ENCODE data around the gene NSMCE1. TPM values are rescaled to one million over a fixed set of nuclear protein-coding genes. Genes with fewer than 3 reads are reported as not detected.

The NSMCE1 gene
- total and polyA plus RNA-seq, 7 experiments from 2014 or later, result 45.5 to 220 (median 71.7) TPM

GRCh38 chr16:27234603-27235002 is 34.0 kb downstream of the NSMCE1 start:
- Histone ChIP-seq H3K9me3 (ENCODE audit: control insufficient read depth in 2 of 3, low read length in 3 of 3) (no peaks in the 10 kb centered on the region), H3K4me3 (ENCODE audit: low read length) (peak overlapping the region; percentile 29), H3K27me3 (ENCODE audit: control insufficient read depth in 2 of 2, insufficient read depth in 2 of 2, low read length in 2 of 2) (no peaks in the 10 kb centered on the region), H3K36me3 (ENCODE audit: control insufficient read depth in 2 of 3, insufficient read depth in 3 of 3, low read length in 3 of 3) (no peaks in the 10 kb centered on the region), H3K27ac (ENCODE audit: low read depth, low read length) (peak overlapping the region; percentile 97), H3K4me1 (ENCODE audit: control insufficient read depth in 2 of 2, insufficient read depth in 2 of 2, low read length in 2 of 2) (peaks cover 88 to 91% of the 10 kb centered on the region in 2 donors)
- Mint-ChIP-seq H3K4me1 (peaks cover 67 to 98% (median 86%) of the 10 kb centered on the region in 7 donors), H3K9me3 (peaks cover 0 to 3% (median 0%) of the 10 kb centered on the region in 11 donors), H3K36me3 (peaks cover 0 to 23% (median 0%) of the 10 kb centered on the region in 5 donors), H3K27me3 (no peaks in the 10 kb centered on the region), H3K27ac (peak overlapping the region; percentile 91 to 100 (median 99)), H3K4me3 (peak overlapping the region; percentile 77 to 88 (median 84))
- ChIA-PET POLR2A (interaction anchor here (0.8 to 16.3 kb wide), 34 partner anchors 8 to 228 kb away, joined by 3 to 196 read pairs (median 6); partner anchors contain the start of genes IL21R, KDM8 and NSMCE1), CTCF (interaction anchor here (0.5 to 9.5 kb wide), 27 partner anchors 9 to 222 kb away, joined by 3 to 107 read pairs (median 5); partner anchors contain the start of genes KDM8 and NSMCE1)
- intact Hi-C loops (cut with micrococcal nuclease), result loop anchor here (1.0 to 5.0 kb wide), 20 partner anchors 20 to 1613 kb away; partner anchors contain the start of genes IL21R (in 2 of the 2), KDM8 (in 2 of the 2), NSMCE1 (in 2 of the 2) and TUFM (in 1 of the 2)
- ATAC-seq (no peak), DNase-seq (peak in 1 of 9 donors; percentile 39)

GRCh38 chr16:27234171-27234570 is 34.4 kb downstream of the NSMCE1 start:
- Mint-ChIP-seq H3K36me3 (peaks cover 0 to 25% (median 0%) of the 10 kb centered on the region in 5 donors), H3K4me1 (peaks cover 67 to 98% (median 88%) of the 10 kb centered on the region in 7 donors), H3K27ac (peak overlapping the region; percentile 91 to 100 (median 98)), H3K27me3 (no peaks in the 10 kb centered on the region), H3K4me3 (peak overlapping the region in 9 of 10 donors; percentile 21 to 88 (median 84)), H3K9me3 (peaks cover 0 to 2% (median 0%) of the 10 kb centered on the region in 11 donors)
- H3K27me3 ChIP-seq (ENCODE audit: control insufficient read depth in 2 of 2, insufficient read depth in 2 of 2, low read length in 2 of 2), result no peaks in the 10 kb centered on the region
- no peaks in the 10 kb centered on the region for H3K9me3 ChIP-seq (ENCODE audit: control insufficient read depth in 2 of 3, low read length in 3 of 3)
- H3K27ac ChIP-seq (ENCODE audit: low read depth, low read length), result peak overlapping the region; percentile 97
- intact Hi-C loops (cut with micrococcal nuclease), result loop anchor here (2.0 kb wide), 3 partner anchors 55 to 169 kb away; partner anchors contain the start of gene IL21R (in 1 of the 2)
- peaks cover 91 to 92% of the 10 kb centered on the region in 2 donors for H3K4me1 ChIP-seq (ENCODE audit: control insufficient read depth in 2 of 2, insufficient read depth in 2 of 2, low read length in 2 of 2)
- peak overlapping the region; percentile 29 for H3K4me3 ChIP-seq (ENCODE audit: low read length)
- ATAC-seq (no peak), DNase-seq (no peak)
- POLR2A ChIA-PET, result interaction anchor here (0.8 to 16.3 kb wide), 25 partner anchors 7 to 229 kb away, joined by 3 to 196 read pairs (median 6); partner anchors contain the start of genes IL21R, KDM8 and NSMCE1
- CTCF ChIA-PET, result interaction anchor here (0.5 to 9.5 kb wide), 24 partner anchors 9 to 222 kb away, joined by 3 to 107 read pairs (median 6); partner anchors contain the start of genes KDM8 and NSMCE1
- no peaks in the 10 kb centered on the region for H3K36me3 ChIP-seq (ENCODE audit: control insufficient read depth in 2 of 3, insufficient read depth in 3 of 3, low read length in 3 of 3)

GRCh38 chr16:27233731-27234130 is 34.8 kb downstream of the NSMCE1 start:
- POLR2A ChIA-PET, result interaction anchor here (0.5 to 16.3 kb wide), 18 partner anchors 9 to 229 kb away, joined by 3 to 196 read pairs (median 16); partner anchors contain the start of genes IL21R, KDM8 and NSMCE1
- Histone ChIP-seq H3K4me1 (ENCODE audit: control insufficient read depth in 2 of 2, insufficient read depth in 2 of 2, low read length in 2 of 2) (peaks cover 91 to 96% of the 10 kb centered on the region in 2 donors), H3K4me3 (ENCODE audit: low read length) (peak overlapping the region; percentile 29), H3K9me3 (ENCODE audit: control insufficient read depth in 2 of 3, low read length in 3 of 3) (no peaks in the 10 kb centered on the region), H3K27ac (ENCODE audit: low read depth, low read length) (peak overlapping the region; percentile 97), H3K36me3 (ENCODE audit: control insufficient read depth in 2 of 3, insufficient read depth in 3 of 3, low read length in 3 of 3) (no peaks in the 10 kb centered on the region), H3K27me3 (ENCODE audit: control insufficient read depth in 2 of 2, insufficient read depth in 2 of 2, low read length in 2 of 2) (no peaks in the 10 kb centered on the region)
- Mint-ChIP-seq H3K9me3 (peaks cover 0 to 2% (median 0%) of the 10 kb centered on the region in 11 donors), H3K27me3 (no peaks in the 10 kb centered on the region), H3K27ac (peak overlapping the region; percentile 91 to 100 (median 98)), H3K4me3 (peak overlapping the region; percentile 36 to 88 (median 84)), H3K4me1 (peaks cover 67 to 98% (median 88%) of the 10 kb centered on the region in 7 donors), H3K36me3 (peaks cover 0 to 29% (median 0%) of the 10 kb centered on the region in 5 donors)
- intact Hi-C loops (cut with micrococcal nuclease), result loop anchor here (2.0 kb wide), 3 partner anchors 55 to 169 kb away; partner anchors contain the start of gene IL21R (in 1 of the 2)
- CTCF ChIA-PET, result interaction anchor here (0.7 to 9.5 kb wide), 17 partner anchors 8 to 223 kb away, joined by 3 to 107 read pairs (median 9); partner anchors contain the start of genes KDM8 and NSMCE1
- ATAC-seq (no peak), DNase-seq (no peak)

GRCh38 chr16:27232901-27233625 is 35.5 kb downstream of the NSMCE1 start:
- Histone ChIP-seq H3K27me3 (ENCODE audit: control insufficient read depth in 2 of 2, insufficient read depth in 2 of 2, low read length in 2 of 2) (no peaks in the 10 kb centered on the region), H3K27ac (ENCODE audit: low read depth, low read length) (peak overlapping the region; percentile 97), H3K4me3 (ENCODE audit: low read length) (peak overlapping the region; percentile 42), H3K36me3 (ENCODE audit: control insufficient read depth in 2 of 3, insufficient read depth in 3 of 3, low read length in 3 of 3) (no peaks in the 10 kb centered on the region), H3K4me1 (ENCODE audit: control insufficient read depth in 2 of 2, insufficient read depth in 2 of 2, low read length in 2 of 2) (peaks cover 85 to 92% of the 10 kb centered on the region in 2 donors), H3K9me3 (ENCODE audit: control insufficient read depth in 2 of 3, low read length in 3 of 3) (no peaks in the 10 kb centered on the region)
- Mint-ChIP-seq H3K4me3 (peak overlapping the region; percentile 76 to 88 (median 84)), H3K4me1 (peaks cover 62 to 94% (median 82%) of the 10 kb centered on the region in 7 donors), H3K9me3 (peaks cover 0 to 2% (median 0%) of the 10 kb centered on the region in 11 donors), H3K27me3 (no peaks in the 10 kb centered on the region), H3K27ac (peak overlapping the region; percentile 91 to 100 (median 98)), H3K36me3 (peaks cover 0 to 34% (median 0%) of the 10 kb centered on the region in 5 donors)
- CTCF ChIA-PET, result interaction anchor here (0.7 to 9.5 kb wide), 13 partner anchors 8 to 220 kb away, joined by 3 to 107 read pairs (median 9); partner anchors contain the start of gene KDM8
- ATAC-seq (no peak), DNase-seq (peak in 5 of 9 donors; percentile 40 to 63 (median 50))
- intact Hi-C loops (cut with micrococcal nuclease), result loop anchor here in 1 of 2 donors (1.0 kb wide), 1 partner anchor 317 kb away; the partner anchor contains the start of gene KATNIP
- POLR2A ChIA-PET, result interaction anchor here (0.5 to 16.3 kb wide), 17 partner anchors 20 to 230 kb away, joined by 3 to 196 read pairs (median 20); partner anchors contain the start of genes KDM8 and NSMCE1

GRCh38 chr16:27232061-27232900 is 36.3 kb downstream of the NSMCE1 start:
- Histone ChIP-seq H3K36me3 (ENCODE audit: control insufficient read depth in 2 of 3, insufficient read depth in 3 of 3, low read length in 3 of 3) (peaks cover 0 to 1% (median 0%) of the 10 kb centered on the region in 3 experiments), H3K4me1 (ENCODE audit: control insufficient read depth in 2 of 2, insufficient read depth in 2 of 2, low read length in 2 of 2) (peaks cover 77 to 84% of the 10 kb centered on the region in 2 donors), H3K27ac (ENCODE audit: low read depth, low read length) (peak overlapping the region; percentile 97), H3K27me3 (ENCODE audit: control insufficient read depth in 2 of 2, insufficient read depth in 2 of 2, low read length in 2 of 2) (no peaks in the 10 kb centered on the region), H3K9me3 (ENCODE audit: control insufficient read depth in 2 of 3, low read length in 3 of 3) (no peaks in the 10 kb centered on the region), H3K4me3 (ENCODE audit: low read length) (peak overlapping the region; percentile 42)
- Mint-ChIP-seq H3K4me3 (peak overlapping the region; percentile 76 to 88 (median 84)), H3K9me3 (peaks cover 0 to 2% (median 0%) of the 10 kb centered on the region in 11 donors), H3K27ac (peak overlapping the region; percentile 91 to 100 (median 98)), H3K36me3 (peaks cover 0 to 35% (median 0%) of the 10 kb centered on the region in 5 donors), H3K27me3 (no peaks in the 10 kb centered on the region), H3K4me1 (peaks cover 55 to 91% (median 76%) of the 10 kb centered on the region in 7 donors)
- ChIA-PET POLR2A (interaction anchor here (0.8 to 16.3 kb wide), 19 partner anchors 11 to 221 kb away, joined by 3 to 196 read pairs (median 7); partner anchors contain the start of genes KDM8 and NSMCE1), CTCF (interaction anchor here (0.6 to 9.5 kb wide), 12 partner anchors 53 to 280 kb away, joined by 3 to 107 read pairs (median 4); no protein-coding TSS in a partner anchor)
- intact Hi-C loops (cut with micrococcal nuclease), result loop anchor here in 1 of 2 donors (1.0 kb wide), 1 partner anchor 318 kb away; the partner anchor contains the start of gene KATNIP
- DNase-seq (peak in 7 of 9 donors; percentile 22 to 58 (median 34)), ATAC-seq (no peak)
